NCI-H146 treated with DMSO at 0.1 percent for 48 hours (cell line): ENCODE measurements around the gene SMYD1.

Experiments
- DNase-seq: peaks from one replicate; lab custom pipeline; 2025; ENCODE audit not compliant: unreplicated experiment; lab: John Stamatoyannopoulos, UW

Gene SMYD1

DNA sequence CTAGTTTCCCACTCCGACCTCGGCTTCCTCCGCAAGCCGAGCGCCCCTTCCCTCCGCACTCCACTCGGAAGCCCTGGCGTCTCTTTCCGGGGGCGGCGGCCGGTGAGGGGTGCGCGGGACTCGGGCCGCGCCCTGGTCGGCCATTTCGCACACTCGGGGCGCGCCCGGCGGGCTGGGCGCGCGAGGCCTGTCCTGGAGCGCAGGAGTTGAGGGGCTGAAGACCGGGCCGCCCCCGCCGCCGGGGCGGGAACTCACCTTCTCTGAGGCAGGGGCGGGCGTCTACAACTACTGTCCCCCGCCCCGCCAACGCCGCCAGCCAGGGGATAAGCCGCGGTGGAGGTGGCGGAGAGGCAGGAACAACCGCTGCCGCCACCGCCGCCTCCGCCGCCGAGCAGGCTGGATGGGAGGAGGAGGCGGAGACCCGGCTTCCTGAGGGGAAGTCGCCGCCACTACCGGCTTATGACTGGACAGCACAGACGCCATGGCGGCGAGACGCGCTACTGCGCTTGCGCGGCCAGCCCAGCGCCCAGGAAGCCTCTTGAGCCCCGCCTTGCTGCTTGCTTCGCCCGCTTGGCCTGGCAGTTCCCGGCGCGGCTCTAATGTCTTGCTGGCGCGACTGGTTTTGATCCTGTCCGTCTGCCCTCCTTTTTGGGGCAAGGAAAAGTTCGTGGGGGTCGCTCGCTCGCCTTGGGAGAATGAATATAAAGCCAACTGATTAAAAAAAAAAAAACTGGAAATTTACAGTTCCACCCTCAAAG lies 12.1 kb upstream of the SMYD1 start, which contains the start of gene KRCC1:
Gene KRCC1 (minus strand): TSS at position 413 of the 758 bp plus-strand sequence. CDS start 27,220 bp downstream, outside the sequence.
- peak; percentile 84 for DNase-seq

DNA sequence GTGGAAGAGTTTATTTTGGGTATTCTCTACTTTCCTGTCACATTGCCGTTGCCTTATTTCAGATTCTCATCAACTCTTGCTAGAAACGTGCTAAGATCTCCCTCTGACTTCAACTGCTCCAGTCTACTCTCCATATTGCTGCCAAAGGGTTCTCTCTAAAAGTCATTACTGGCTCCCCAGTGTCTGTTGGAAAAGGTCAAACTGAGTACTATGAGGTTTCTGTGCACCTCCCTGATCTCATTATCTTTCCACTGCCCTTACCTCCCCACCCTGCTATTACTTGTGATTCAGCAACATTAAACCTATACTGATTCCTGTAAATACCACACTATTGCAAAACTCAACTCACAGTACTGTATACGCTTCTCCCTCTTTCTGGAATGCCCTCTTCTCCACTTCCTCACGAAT lies 10.2 kb upstream of the SMYD1 start:
- DNase-seq, result no peak

DNA sequence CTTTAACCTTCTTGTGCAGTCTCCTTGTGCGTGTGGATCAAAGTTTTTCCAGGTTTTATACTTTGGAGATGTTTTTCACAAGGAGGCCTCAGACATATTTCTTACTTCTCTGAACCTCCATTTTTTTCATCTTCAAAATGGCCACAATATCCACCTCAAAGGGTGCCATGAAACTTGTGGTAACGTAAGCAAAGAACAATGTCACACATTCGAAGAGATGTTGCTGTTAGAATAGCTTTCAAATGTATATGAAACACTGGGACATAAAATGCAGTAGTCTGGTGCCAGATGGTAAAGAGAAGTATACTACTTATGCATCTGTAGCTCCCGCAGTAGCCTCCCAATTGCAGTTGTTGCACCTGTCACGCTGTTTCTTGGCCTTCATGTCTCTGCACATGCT lies 9.4 kb upstream of the SMYD1 start:
- no peak for DNase-seq

DNA sequence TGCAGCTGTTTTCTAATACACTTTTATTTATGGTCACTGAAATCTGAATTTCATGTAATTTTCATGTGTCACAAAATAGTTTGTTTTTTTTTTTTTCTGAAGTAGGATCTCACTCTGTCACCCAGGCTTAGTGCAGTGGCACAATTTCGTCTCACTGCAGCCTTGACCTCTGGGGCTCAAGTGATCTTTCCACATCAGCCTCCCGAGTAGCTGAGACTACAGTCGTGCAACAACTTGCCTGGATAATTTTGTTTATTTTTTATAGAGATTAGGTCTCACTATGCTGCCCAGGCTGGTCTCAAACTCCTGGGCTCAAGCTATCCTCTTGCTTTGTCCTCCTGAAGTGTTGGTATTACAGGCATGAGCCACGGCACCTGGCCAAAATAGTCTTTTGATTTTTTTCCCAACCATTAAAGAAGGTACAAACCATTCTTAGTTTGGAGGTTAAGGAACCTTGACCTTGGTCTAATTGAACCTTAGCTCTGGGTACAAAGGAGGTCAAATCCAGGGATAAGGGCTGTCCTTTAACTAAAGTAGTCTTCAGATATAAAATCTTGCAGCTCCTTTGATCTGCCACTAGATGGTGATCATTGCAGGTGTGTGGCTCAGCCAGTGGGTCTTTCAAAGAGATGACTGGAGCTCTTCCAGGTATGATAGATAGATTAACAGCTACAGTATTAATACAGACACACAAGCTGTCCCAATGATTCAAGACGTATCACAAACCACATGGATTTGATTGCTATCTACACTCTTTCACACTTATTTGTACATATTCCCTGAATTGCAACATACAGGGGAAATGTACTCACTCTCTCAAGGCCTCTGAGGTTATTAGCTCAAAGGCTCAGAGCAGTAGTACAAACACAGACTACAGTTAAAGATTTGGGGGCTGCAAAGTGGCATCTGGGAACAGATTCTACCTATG lies 7.4 kb upstream of the SMYD1 start:
- peak; percentile 68 for DNase-seq

DNA sequence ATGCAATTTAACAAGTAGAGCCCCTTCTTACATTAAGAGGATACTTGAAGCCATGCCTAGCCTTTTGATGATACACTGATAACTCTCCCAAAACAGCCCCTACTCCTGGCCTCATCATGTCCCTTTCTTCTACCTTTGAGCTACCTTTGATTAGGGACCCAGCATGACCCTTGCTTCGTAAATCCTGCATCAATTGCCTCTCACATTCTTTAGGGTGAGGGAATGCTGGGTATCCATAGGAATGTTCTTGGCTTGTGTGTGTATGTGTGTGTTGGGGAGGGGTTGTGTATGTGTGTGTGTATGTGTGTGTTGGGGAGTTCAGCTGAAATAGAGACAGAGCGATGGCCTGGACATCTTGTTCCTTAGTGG lies 6.7 kb upstream of the SMYD1 start:
- DNase-seq, result no peak

DNA sequence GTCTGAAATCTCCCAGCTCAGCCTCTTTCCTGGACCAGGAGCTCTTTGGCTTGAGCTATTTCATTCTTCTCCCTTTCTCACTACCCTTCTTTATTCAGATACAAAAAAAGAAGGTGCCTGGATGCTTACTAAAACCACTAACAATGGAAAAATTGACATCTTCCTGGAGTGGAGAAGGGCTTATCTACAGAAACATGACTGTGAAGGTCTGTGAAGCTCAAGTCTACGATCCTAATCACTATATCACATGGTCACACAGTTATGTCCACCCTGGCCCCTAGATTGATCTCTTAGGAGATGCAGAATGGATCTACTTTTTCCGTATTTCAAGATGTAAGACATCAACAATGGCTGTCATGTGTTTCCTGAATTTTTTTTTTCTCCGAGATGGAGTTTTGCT lies 6.3 kb upstream of the SMYD1 start:
- DNase-seq, result no peak

DNA sequence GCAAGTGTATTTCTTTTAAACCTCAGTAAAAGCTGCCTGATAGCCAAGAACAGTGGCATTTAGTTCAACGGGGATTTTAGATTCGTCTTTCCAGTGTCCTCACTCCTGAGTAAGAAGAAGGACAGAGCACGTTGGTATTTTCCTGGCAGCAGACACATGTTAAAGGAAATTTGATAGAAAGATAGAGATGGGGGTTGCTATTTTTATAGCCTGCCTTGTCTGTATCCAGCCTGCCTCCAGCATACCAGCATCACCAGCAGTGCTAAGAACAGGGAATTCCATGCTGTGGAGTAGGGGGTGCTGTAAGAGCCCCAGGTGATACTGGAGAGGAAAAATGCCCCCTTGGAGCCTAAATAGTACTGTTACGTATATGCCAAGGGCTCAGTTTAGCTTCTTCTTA lies 1.1 kb upstream of the SMYD1 start:
- no peak for DNase-seq

DNA sequence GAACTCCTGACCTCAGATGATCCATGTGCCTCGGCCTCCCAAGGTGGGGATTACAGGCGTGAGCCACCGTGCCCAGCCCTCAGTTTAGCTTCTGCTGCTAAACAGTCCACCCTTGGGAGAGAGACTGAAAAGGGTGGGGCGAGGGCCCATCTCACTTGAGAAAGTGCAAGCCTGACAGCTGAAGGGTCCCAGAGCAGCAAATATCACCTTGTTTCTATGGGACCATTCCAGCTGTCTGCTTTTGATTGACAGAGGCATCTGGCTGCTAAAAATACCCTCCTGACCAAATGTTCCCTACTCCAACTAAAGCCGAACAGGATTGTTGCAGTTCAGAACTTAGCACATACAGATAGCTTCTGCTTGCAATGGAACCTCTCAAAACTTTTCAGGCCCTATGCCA lies 436 bp upstream of the SMYD1 start:
- no peak for DNase-seq

DNA sequence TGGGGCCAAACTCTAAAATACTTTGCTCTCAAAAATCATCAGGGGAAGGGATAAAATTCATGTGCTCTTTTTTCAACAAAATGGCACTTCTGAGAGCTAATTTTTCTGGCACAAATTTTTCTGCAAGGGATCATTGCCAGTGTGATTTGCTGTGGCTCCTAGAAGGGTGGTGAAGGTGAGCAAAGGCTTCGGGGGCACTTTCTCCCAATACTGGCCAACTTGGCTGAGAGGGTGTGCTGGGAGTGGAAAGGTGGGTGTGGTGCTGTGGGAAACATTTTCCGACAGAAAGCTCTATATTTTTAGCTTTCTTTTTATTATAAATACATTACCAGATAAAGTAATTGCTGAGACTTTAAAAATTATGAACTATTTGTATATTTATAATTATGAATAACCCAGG lies 419 bp downstream of the SMYD1 start:
- DNase-seq, result no peak

DNA sequence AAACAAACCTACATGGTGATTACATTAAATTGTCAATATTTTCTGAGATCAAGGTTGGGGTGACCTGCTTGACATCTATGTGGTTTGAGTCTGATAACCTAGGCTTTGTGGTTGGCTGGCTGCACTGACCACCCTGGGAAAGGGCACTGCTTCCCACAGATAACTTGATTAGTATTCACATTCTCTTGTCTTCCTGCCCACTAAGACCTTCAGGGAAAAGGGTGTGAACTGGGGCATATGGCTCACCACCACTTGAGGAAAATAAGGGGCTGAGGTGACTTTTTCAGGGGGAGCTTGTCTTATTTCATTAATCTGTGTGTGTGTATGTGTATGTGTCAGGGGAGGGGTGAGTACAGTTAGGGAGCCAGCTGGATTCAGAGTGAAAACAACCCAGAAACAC lies 1.5 kb downstream of the SMYD1 start:
- no peak for DNase-seq

DNA sequence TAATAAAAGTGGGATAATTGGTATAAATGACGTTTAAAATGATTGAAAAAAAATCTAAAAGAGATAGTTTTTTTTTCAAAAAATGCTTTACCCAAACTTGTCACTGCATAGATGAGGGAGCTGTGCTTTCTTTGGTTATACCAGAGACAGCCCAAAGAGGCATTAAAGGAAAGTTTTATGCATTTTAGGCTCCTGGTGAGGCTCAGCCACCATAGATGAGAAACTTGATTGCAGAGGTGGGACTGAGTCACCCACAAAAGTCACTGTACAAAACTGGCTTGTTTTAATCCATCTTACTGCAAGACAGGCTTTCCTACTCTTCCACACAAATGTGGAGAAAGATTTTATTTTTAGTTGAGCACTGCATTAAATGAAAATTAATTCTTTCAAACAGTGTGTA lies 2.4 kb downstream of the SMYD1 start:
- no peak for DNase-seq

DNA sequence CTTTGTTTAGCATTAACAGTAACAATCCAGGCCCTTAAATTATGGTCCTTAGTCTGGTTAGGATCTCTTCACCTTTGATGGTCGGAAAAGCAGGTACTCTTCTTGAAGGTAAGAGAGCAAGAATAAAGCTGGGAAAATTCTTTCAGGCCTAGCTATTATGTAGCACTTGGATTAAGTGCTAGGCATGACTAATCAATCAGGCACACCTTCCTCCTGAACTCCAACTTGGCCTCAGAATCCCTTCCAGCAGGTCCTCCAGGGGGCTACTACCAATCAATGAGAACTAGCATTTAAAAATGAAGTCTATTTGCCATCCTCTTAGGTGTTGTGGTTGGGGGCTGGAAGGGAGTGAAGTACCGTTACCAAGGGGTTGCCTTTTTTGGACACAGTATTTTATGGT lies 3.7 kb downstream of the SMYD1 start:
- no peak for DNase-seq

DNA sequence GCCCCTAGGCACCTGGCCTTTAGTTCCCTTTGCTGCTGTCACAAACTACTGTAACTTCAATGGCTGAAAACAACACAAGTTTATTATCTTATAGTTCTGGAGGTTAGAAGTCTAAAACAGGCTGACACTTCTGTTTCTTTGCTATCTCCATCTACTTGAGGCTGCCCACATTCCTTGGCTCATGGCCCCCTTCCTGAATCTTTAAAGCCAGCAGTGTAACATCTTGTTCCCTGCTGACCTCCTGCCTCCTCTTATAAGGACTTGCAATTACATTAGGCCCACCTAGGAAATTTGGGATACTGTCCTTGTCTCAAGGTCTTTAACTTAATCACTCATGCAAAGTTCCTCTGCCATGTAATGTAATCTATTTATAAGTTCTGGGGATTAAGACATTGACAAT lies 6.5 kb downstream of the SMYD1 start:
- DNase-seq, result no peak

DNA sequence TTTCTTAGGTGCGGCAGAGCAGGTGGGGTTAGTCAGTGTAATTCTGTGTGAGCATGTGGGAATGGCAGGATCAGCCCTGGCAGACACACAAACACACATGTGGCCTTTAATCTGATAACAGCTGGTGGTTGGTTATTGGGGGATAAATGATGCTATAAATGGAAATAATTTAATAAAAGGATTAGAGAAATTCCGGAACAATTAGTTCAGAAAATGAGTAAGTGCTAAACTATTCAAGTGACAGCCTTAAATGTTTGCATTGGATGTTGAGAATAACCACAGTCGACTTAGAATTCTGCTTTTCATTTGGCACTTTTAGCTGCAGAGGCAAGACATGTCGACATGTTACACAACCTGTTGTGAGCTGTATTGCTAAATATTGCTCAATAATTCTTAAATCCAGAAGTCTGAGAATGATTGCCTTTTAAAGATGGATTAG lies 7.2 kb downstream of the SMYD1 start:
- no peak for DNase-seq

DNA sequence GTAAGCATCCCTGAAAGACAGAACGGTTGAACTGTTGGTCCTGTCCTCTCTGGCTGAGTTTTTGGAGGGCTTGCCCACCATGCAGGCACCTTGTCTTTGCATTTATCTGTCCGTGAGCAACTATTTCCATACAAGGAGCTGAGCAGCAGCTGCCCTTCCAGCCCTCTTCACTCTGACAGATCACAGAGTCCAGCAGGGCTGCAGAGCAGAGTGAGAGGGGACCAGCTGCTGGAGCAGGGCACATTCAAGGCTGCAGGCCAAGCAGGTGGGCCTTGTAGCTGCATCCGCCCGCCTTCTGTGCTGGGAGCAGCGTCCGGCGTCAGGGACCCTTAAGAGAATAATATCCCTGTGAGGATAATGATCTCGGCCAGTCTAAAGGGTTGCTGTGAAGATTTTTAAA lies 9.5 kb downstream of the SMYD1 start:
- DNase-seq, result no peak

DNA sequence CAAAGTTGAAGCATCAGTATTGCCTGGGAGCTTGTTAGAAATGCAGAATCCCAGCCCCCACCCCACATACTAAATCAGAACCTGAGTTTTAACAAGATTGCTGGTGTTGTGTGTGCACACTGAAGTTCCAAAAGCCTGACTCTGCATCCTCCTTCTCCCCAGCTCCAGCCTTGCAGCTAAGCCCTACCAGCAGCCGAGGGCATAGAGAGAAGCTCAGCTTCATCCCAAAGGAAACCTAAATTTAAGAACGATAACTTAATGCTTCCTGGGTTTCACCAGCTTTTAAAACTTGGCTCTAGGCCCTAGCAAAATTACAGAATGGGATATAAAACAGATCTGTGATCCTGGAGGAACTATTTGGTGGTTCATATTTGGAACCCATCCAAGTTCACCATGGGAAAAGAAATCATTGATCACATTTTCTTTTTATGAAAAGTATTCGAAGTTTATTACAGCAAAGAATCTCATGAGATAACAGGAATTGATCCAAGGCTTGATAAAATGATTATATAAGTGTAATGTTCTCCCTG lies 11.1 kb downstream of the SMYD1 start:
- DNase-seq, result no peak

DNA sequence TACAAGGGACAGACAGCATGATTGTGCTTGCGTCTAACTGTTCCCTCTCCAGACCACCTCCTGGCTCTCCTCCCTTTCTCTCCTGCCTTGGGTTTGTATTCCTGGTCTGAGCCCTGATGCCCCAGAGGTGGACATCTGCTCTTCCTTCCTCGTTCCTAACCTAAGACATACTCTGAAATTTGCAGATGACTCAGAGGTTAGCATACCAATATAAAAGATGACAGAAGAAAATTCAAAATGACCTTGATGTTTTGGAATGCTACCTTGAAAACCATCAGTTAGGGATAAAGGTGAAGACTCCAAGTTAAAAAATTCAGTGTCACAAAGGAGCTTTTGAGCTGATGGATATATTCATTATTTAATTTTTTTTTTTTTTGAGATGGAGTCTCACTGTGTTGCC lies 12.9 kb downstream of the SMYD1 start:
- DNase-seq, result no peak

DNA sequence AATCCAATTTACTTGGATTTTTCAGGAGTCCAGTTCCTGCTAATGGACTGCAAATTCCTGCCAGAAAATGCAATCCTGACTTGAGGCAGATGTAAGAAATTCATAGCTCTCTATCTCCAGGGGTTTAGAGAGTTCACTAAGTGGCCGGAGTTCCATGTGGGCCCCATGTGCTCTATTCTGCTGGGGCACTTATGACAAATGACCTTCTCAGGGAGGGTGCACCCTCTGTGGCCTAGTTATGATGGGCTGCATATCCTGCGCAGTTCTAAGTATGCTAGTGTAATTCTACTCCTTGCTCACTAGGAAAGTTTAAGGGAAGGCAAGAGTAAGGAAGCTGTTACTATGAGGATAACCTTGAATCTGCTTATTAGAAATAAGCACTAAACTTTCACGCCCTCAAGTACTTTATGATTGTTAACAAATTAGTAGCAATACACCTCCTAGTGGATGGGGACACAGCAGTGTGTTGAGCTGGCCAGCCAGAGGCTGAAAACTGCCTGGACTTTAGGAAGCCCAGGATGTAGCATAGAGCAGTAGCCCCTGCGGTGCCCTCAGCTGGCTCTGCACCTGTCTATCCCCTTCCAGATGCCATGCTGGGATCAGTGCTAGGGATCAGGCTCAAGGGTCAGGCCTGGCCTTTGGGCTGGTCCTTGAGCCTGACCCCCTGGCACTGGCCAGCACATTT lies 14.4 kb downstream of the SMYD1 start:
- DNase-seq, result no peak

DNA sequence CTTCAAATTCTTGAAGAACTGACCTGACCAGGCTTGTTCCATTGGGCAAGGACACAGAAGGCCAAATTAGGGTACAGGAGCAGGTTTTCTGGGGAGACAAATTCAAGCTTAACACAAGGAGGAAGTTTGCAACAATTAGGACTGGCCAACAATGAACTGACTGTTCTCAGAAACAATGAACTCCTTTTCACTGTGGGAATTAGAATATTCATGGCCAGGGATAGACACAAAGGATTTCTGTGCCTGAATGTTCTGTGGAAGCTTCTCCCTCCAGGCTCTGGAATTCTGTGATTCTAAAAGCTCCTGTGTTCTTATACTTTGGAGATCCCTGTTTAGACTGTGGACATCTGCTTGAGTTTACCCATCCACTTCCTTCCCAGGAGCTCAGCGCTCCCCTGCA lies 15.2 kb downstream of the SMYD1 start:
- no peak for DNase-seq

DNA sequence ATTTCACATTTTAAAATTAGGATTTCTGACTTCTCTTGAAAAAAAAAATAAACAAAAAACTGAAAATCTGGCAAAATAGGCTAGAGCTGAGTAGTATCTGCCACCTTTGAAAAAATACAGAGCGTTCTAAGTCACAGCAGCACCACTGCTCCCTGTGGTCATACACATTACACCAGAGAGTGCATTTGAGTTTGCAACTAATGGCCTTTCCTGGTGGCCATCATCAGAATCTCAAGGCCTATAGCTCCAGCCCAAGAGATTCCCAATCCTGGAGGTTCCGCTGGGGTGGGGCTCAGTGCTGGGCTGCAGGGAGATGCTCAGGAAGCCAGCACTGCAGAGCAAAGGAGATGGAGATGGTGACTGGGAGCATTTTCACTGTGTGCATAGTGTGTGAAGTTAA lies 17.5 kb downstream of the SMYD1 start:
- DNase-seq, result no peak

DNA sequence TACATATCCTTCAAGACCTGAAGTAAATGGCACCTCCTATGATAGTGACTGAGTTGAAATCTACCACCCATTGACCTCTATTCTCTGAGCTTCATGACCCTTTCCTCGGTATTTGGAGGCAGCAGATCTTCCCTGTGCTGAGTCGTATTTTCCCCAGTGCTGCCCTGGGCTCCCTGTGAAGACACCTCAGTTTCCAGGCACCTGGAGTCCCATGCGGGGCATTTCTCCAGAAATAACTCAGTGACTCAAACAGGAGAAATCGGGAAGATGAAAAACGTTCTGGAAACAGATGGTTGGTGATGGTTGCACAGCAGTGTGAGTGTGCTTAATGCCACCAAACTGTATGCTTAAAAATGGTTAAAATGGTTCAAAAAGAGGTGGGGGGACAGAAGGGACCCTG lies 18.0 kb downstream of the SMYD1 start:
- no peak for DNase-seq
